Measurements from ENCODE around the gene RTN4.
"Not testable (repeated sequence)": the region's sequence is repeated elsewhere in the genome, so short reads cannot be mapped to it uniquely, and the experiment has no call there.

Gene RTN4

GRCh38 chr2:55006306-55006705 is 43.9 kb downstream of the RTN4 start:
- no peak for DNase-seq (ENCODE audit: low read depth)

GRCh38 chr2:55003706-55004639 is 46.3 kb downstream of the RTN4 start:
- DNase-seq (ENCODE audit: low read depth): no peak

DNA sequence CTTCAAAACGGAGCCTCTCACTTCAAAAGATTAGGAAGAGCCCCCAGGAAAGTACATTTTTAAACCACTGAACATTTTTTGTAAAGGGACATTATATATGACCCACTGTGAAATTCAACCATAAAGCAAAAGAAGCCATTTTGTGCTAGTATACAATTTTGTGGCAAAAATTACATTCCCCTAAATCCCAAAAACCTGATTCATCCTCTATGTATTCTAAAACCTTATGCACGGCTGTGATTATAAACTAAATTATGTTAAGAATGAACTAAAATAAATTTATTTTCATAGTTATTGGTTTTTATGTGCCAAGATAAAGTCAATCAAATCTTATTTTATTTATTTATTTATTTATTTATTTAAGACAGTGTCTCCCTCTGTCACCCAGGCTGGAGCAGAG is 48.5 kb downstream of the RTN4 start:
- DNase-seq (ENCODE audit: low read depth): no peak

- no peak for DNase-seq (ENCODE audit: low read depth)
Measured at GRCh38 chr2:55000341-55000740, 49.9 kb downstream of the RTN4 start.

GRCh38 chr2:54999182-54999581 is 51.1 kb downstream of the RTN4 start:
- DNase-seq (ENCODE audit: low read depth): no peak

- DNase-seq (ENCODE audit: low read depth): no peak
Measured at GRCh38 chr2:54997826-54998225, 52.4 kb downstream of the RTN4 start.

GRCh38 chr2:54995553-54995952 is 54.7 kb downstream of the RTN4 start:
- no peak for DNase-seq (ENCODE audit: low read depth)

DNA sequence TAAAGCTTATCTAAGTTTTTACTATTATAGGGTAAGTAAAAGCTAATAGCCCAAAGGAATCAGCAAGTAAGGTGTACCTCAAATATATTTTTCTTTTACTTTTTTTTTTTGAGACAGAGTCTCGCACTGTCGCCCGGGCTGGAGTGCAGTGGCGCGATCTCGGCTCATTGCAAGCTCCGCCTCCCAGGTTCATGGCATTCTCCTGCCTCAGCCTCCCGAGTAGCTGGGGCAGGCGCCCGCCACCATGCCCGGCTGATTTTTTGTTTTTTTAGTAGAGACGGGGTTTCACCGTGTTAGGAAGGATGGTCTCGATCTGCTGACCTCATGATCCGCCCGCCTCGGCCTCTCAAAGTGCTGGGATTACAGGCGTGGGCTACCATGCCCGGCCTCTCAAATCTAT is 59.6 kb downstream of the RTN4 start:
- DNase-seq (ENCODE audit: low read depth): not testable (repeated sequence)

GRCh38 chr2:54988612-54989011 is 61.6 kb downstream of the RTN4 start:
- DNase-seq (ENCODE audit: low read depth): no peak

DNA sequence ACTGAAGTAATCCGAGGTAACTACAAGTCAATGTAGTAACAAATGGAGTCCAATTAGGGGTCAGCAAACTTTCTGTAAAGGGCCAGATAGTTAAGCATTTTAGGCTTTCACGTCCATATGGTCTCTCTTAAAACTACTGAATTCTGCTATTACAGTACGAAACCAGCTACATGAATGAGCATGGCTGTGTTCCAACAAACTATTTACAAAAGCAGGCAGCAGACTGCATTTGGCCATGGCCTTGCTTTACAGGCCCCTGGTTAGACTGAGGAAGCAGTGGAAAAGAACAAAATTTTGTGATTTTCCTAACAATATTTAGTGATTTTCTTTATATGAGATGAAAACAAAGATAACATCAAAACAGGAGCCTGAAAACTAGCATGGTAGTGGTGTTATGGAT is 64.0 kb downstream of the RTN4 start:
- no peak for DNase-seq (ENCODE audit: low read depth)

DNA sequence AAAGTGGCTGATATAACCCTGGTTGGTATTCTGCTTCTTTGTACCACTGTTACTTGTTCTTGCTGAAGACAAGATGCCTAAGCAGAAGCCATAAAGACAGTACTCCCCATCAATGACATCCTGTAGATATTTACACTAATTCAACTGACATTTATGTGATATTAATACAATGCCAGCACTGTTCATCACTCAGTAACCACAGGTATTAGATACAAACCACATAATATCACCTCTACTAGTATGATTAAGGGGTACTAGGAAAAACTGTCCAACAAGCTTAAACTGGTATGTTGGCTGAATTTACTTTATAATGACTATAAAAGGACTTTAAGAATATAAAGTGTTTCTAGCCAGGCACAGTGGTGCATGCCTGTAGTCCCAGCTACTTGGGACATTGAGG is 65.8 kb downstream of the RTN4 start:
- no peak for DNase-seq (ENCODE audit: low read depth)

DNA sequence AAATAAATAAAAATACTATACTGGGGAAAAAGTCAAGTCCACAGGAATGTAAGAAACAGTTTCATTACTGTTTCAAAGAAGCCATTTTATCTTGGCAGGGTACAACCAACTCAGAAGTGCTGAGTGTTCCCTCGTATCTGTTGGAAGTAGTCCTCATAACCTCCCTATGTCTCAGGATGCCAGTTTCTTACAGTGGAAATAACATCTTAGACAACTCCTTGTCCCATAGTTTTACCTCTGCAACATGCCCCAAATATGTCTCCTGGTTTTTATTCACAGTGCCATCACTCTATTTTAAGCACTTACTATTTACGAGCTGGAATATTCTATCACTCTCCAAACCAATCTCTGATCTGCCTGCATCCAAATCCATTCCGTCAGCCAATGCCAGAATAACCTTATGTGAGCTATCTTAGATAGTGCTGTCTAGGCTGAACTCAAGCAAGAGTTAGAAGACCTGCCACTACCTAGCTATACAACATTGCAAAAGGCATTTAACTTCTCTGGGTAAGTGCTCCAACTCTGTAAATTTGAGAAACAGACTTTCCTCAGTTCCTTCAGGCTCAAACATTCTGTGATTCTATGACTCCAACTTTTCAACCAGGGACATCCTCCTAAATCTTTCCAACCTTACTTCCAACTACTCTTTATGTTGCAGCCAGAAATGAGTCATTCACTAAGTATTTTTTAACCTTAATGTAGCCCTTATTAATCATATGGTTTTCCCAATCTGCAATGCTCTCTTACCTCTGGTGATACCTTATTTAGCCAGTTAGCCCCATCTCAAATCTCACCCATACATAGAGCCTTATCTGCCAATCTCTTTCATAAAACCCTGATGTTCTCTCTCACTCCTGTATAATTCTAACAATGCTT is 66.7 kb downstream of the RTN4 start:
- no peak for DNase-seq (ENCODE audit: low read depth)

DNA sequence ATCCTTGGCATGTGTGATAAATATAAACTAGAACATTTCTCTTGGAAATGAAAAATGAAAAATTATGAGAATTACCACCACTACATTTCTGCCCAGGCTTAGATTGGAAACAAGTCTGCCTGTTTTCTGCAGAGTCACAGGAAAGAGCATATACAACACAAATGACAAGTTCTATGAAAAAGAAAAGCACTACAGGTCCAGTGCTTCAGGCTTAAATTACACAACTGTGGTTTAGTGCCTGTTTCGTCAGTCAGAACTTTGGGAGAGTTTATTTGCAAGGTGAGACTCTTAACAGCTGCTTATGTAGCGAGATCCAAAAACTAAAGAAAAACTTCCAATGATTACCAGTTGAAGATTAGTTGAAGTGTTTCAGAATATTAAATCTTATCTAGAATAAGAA is 68.9 kb downstream of the RTN4 start:
- no peak for DNase-seq (ENCODE audit: low read depth)

- DNase-seq (ENCODE audit: low read depth): no peak
Measured at GRCh38 chr2:54979321-54980044, 70.8 kb downstream of the RTN4 start.

- no peak for DNase-seq (ENCODE audit: low read depth)
Measured at GRCh38 chr2:54977149-54977548, 73.1 kb downstream of the RTN4 start.

- no peak for DNase-seq (ENCODE audit: low read depth)
Measured at GRCh38 chr2:54975598-54976492, 74.4 kb downstream of the RTN4 start.

DNA sequence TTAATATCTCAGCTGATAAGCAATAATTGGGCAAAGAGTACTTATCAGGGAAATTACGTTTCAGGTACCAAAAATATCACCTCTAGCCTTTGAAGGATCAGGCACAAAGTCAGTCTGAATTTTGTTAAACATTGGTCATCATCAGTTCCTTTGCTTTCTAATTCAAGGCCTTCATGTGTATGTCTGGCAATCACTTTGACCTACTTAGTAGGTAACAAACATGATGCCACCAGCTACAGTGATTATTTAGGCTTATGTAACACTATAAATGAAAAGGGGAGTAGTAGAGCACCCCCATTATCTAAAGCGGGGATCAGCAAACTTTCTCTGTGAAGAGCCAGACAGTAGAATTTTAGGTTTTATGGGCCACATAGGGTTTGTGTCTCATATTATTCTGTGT is 75.1 kb downstream of the RTN4 start:
- no peak for DNase-seq (ENCODE audit: low read depth)

DNA sequence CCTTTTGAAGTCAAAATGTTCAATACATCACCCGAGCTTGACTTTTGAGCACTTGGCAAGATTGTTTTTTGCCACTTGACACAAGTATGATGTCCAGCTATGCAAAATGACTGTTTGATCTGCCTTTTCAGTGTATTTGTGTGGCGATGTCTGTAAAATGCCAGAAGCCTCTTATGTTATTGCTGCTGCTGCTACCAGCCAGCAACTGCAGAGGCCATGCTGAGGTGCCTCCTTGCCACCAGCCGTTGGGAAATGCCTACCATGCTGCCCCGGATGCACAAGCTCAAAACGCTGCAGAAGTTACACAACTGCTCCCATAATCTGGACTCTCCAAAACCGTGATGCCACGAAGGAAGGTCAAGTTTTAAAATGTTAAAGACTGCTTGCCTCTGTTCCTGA is 80.3 kb downstream of the RTN4 start:
- DNase-seq (ENCODE audit: low read depth): no peak

GRCh38 chr2:54969295-54969939 is 80.8 kb downstream of the RTN4 start:
- DNase-seq (ENCODE audit: low read depth): no peak

DNA sequence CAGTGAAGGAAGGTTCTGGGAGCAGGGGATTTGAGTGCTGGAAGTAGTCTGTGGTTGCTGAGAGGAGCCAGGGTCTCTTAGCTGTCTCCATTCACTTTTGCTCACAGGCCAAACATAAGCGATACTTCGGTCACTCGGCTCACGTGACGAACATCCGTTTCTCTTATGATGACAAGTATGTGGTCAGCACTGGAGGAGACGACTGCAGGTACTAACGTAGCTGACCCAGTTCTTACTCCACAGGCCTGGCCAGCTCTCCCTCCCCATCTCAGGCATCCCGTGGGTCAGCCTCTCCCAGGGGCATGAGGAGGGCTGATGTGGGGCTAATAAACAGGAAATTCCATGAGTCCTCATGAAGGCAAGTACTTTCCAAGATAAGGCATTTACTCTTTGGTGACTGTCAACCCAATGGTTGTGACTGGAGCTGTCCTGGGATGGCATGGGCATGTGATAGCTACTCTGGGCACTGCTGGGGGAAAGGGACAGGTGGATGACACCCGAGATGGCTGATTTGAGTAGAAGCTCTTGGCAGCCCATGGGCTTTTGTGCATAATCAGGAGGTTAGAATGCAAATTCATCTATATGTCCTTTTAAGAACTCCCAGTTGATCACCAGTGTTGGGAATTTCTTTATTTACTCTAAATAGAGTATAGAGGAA is 81.6 kb downstream of the RTN4 start:
- no peak for DNase-seq (ENCODE audit: low read depth)

All from stimulated activated CD8-positive, alpha-beta memory T cell treated with anti-CD3 and anti-CD28 coated beads, Interleukin-15, amount 100 ng/mL, for 1 hour (primary cell).